CD4-positive, alpha-beta T cell treated with Interleukin-15 for 1 hour (primary cell): ENCODE measurements around the gene MAN2B2.

Experiments
- DNase-seq: peaks from one replicate; pipeline ENCODE4 v3.0.0-alpha.2; 2020

Gene MAN2B2

GRCh38 chr4:6568148-6568547 is 6.8 kb upstream of the MAN2B2 start:
- no peak for DNase-seq

DNA sequence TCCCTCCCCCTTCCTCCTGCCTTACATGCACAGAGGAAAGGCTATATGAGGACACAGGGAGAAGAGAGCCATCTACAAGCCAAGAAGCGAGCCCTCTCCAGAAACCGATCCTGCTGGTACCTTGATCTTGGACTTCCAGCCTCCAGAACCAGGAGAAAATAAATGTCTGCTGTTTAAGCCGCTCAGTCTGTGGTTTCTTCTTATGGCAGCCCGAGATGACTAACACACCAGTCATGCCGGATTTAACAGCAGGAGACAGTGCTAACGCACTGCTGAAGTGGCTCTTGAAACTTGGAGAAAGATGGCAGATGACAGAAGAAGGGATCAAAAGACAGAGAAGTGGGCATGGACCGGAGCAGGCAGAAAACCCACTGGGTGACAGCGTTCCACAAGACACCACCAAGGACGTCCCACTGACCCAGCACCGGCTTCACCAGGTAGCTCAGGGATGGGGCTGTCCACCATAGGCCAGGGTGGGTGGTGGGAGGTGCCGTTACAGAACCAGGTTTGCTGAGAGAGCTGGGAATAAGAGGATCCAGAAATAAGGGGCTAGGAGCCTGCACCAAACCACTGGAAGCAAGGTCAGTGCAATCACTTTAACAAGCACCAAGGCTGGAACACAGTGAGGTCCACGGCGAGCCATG is 6.2 kb upstream of the MAN2B2 start:
- DNase-seq: no peak

GRCh38 chr4:6571608-6572007 is 3.4 kb upstream of the MAN2B2 start:
- DNase-seq: no peak

DNA sequence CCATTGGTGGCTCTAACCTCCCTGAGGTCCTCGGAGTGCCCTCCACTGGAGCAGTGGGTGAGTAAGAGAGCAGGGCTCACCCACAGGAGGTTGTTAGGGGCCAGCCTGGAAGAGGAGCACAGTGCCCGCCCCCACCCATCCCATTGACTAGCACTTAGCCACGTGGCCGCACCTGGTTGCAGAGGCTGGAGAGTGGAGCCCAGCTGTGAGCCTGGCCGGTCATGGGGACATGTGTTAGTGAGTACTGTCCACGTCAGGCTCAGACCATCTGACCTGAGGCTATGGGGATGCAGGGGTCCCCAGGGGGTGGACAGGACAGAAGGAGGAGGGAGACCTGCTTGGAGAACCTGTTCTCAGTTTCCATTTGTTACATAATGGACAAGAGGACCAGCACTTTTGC is 1.4 kb upstream of the MAN2B2 start:
- DNase-seq: no peak

DNA sequence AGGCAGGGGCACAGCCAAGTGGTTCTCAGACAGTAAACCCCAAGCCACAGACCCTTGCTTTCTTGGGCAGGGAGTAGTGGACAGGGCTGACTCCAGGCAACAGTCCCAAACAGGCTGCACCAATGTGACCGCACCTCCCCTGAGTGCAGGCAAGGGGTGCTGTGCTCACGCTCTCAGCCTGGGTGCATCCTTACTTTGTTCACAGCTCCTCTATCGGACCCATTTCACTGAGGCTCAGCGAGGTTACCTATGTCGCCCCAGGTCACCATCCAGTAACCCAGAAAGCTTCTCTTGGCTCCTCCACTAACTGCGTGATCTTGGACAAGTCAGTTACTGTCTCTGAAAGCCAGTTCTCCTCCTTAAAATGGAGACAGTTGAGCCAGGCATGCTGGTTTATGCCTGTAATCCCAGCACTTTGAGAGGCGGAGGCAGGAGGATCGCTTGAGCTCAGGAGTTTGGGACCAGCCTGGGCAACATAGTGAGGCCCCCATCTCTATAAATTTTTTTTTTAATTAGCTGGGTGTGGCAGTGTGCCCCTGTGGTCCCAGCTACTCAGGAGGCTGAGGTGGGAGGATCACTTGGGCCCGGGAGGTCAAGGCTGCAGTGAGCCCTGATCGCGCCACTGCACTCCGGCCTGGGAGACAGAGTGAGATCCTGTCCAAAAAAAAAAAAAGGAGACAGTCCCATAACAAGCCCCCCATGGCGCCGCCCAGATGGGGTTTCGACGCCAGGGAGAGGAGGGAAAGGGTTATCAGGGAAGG is 823 bp upstream of the MAN2B2 start:
- DNase-seq: no peak

GRCh38 chr4:6575503-6576240 is 683 bp downstream of the MAN2B2 start:
- no peak for DNase-seq

DNA sequence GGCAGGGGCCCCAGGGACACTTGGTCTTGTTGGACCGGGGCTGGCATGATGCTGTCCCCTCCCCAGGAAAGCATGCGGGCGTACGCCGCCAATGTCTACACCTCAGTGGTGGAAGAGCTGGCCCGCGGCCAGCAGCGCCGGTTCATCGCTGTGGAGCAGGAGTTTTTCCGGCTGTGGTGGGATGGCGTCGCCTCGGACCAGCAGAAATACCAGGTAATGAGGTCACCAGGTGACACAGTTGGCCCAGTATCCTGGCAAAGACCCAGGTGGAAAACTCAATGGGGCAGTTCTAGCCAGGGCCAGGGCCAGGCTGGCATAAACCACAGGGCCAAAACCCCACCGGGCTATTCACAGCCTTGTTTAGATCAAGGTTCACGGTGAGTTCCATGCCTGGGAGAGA is 1.5 kb downstream of the MAN2B2 start:
- no peak for DNase-seq

- no peak for DNase-seq
Observed at GRCh38 chr4:6576932-6577331, 1.9 kb downstream of the MAN2B2 start.

DNA sequence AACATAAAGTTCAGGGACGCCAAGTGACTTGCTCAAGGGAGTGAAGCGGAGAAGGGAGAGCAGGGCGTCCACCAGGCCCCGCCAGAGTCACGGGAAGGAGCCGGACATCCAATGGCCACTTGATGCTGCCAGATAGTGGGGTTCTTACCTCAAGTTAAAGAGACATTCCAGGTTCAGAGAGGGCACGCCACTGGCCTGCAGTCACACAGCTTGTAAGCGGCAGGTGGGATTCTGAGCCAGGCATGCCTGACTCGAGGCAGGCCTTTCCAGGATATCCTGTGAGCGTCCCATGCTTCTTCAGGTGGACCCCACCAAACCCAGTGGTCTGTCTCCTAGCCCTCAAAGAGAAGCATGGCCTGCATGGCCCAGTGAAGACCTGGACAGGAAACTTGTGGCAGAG is 2.4 kb downstream of the MAN2B2 start:
- no peak for DNase-seq

- no peak for DNase-seq
Observed at GRCh38 chr4:6578221-6578620, 3.2 kb downstream of the MAN2B2 start.

- DNase-seq: no peak
Observed at GRCh38 chr4:6580353-6580752, 5.4 kb downstream of the MAN2B2 start.

DNA sequence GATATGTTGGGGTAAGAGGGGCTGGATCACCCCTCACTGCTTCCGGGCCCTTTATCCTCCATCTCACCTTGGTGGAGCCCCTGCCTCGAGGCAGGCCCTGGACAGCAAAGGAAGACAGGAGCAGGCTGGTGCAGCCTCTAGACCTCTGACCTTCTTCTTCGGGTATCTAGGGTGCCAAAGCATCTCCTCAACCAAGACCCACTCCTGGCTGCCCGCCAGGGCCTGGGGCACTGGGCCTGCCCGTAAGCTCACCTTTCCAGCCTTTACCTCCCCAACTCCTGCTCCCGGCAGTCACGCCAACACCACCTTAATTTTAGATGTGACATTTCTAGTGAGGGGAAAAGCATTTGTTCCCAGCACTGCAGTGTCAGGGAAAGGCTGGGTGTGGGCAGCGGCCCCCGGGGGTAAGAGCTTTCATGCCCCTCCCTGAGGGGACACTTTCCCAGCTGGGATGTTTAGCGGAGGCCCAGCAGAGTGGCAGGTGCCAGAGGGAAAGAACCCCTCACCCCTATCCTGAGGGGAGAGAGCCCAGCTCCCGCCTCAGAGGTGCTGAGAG is 6.7 kb downstream of the MAN2B2 start:
- no peak for DNase-seq

DNA sequence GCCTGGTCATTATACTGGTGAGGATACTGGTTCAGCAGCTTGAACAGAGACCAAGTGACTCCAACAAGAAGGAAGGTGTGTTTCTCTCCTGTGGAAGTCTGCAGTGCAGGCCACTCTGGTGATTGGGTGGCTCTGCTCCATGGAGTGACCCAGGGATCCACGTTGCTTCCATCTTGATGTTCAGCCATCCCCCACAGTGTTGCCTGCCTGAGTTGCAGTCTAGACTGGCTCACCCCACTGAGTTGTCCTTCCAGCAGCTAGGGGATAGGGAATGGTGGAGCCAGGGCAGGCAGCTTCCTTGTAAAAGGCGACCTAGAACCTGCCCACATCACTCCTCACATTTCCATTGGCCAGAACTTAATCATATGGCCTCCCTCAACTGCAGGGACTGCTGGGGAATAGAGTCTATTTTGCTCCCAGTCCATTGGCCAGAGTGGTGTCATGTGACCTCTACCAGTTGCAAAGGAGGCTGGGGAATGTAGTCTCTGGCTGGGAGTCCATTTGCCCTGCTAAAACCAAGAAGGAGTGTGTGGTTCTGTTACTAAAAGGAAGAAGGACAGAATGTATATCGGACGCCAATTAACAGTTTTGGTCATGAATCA is 8.0 kb downstream of the MAN2B2 start:
- DNase-seq: peak; percentile 31

GRCh38 chr4:6584865-6585264 is 9.9 kb downstream of the MAN2B2 start:
- no peak for DNase-seq

DNA sequence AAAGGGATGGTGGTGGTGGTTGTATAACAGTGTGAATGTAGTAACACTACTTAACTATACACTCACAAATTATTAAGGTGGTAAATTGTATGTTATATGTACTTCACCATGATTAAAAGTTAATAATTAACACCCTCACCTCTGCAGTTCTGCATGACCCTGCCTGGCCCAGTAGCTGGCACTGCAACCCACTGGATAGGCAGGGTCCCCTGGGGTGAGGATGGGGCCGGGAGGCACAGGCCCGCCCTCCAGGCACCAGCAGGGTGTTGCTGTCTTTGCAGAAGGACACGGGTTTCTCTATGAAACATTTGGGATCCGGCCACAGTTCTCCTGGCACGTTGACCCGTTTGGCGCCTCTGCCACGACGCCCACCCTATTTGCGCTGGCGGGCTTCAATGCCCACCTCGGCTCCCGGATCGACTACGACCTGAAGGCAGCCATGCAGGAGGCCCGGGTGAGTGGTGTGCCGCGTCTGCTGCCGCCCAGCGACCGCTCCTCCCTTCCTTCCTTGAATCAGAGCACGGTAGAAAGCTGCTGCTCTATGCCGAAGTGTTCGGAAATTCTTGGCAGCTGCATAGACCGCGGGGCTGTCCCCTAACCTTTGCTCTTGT is 11.8 kb downstream of the MAN2B2 start:
- no peak for DNase-seq

- DNase-seq: no peak
Observed at GRCh38 chr4:6589444-6589843, 14.5 kb downstream of the MAN2B2 start.

DNA sequence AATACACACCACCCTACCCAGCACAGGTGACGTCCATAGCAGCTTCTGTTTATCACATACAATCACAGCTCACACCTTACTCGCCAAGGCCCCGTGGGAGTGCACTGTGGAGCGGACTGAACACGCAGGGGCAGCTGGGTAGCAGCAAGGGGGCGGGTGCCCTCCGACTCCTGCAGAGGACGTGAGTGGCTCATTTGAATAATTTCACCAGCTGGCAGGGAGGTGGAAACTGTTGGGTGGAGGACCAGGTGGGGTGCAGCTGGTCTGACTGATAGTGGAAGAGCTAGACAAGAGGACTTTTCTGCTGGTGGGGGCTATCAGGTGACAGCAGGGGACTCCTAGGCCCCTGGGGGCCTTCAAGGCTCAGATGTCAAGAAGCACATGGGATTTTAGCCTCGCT is 16.3 kb downstream of the MAN2B2 start:
- peak; percentile 35 for DNase-seq

DNA sequence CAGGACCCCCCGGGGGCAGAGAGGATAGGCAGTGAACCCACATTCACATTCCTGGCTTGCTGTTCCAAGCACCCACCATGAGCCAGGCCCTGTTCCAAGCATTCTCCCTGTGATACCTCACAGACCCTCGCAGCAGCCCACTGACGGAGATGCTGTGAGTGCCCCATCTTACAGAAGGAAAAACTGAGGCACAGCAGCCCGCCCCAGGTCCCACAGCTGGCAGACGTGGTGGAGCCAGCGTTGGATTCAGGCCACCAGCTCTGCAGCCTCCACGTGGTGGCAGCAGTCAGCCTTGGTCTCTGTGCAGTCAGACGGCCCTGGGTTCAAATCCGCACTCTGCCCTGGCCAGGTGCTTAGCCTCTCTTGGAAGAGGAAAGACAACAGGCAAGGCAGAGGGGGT is 16.8 kb downstream of the MAN2B2 start:
- DNase-seq: no peak

DNA sequence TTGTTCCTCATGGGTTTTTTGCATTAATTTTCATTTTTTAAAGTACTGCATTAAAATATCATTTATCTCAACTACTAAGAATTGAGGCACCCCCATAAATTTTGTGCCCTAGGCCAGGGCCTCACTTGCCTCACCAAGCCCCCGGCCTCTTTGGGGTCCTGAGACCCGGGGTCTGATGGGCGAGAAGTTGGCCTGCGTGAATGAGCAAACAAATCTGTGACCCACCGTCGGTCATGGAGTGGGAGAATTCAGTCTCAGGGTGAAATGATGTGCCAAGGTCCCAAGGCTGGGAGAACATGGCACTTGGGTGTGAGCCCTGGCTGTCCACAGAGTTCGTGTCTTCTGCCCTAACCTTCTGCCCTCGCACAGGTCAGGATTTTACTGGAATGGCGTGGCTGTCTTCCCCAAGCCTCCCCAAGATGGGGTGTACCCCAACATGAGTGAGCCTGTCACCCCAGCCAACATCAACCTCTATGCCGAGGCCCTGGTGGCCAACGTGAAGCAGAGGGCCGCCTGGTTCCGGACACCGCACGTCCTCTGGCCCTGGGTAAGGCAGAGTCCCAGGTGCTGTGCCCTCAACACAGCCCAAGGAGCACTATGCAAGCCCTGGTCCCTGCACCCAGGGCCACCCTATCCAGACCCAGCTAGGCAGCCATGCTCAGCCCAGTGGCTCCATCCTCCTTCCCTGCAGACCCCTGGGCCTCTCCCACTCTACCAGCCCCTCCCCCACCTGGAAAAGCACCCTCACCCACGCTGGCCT is 18.0 kb downstream of the MAN2B2 start:
- no peak for DNase-seq

- DNase-seq: no peak
Observed at GRCh38 chr4:6594341-6594740, 19.4 kb downstream of the MAN2B2 start.

- no peak for DNase-seq
Observed at GRCh38 chr4:6594826-6595355, 19.9 kb downstream of the MAN2B2 start.
